Measurements from ENCODE around the gene U2SURP. TPM values are rescaled to one million over a fixed set of nuclear protein-coding genes. Genes with fewer than 3 reads are reported as not detected.
A peak's percentile ranks its signal among the peaks of the same experiment; 100 is the strongest.
"Not testable (repeated sequence)": the region's sequence is repeated elsewhere in the genome, so short reads cannot be mapped to it uniquely, and the experiment has no call there.

U2SURP gene
- total RNA-seq, 1 donor from 2014 or later: 75.8 TPM

GRCh38 chr3:142987707-142988106 is 13.7 kb upstream of the U2SURP start:
- intact Hi-C loops (cut with DNase I): loop anchor here (10.0 kb wide), 1 partner anchor 403 kb away; no protein-coding TSS in a partner anchor
- no peak for DNase-seq
- H3K27ac ChIP-seq: no peak overlapping the region
- no peaks in the 10 kb centered on the region for H3K9me3 ChIP-seq
- H3K27me3 ChIP-seq: no peaks in the 10 kb centered on the region
- no peaks in the 10 kb centered on the region for H3K36me3 ChIP-seq
- no peaks in the 10 kb centered on the region for H3K4me1 ChIP-seq
- no peak for TF ChIP-seq CTCF (IDR thresholded peaks at IDR 0.05)
- ATAC-seq: peak; percentile 50
- H3K4me3 ChIP-seq: no peak overlapping the region

- not testable (repeated sequence) for ATAC-seq
Measured at GRCh38 chr3:142988221-142988620, 13.1 kb upstream of the U2SURP start.

GRCh38 chr3:142988826-142989225 is 12.5 kb upstream of the U2SURP start:
- not testable (repeated sequence) for DNase-seq, ATAC-seq, H3K4me3 ChIP-seq, H3K27me3 ChIP-seq, H3K4me1 ChIP-seq, H3K9me3 ChIP-seq, H3K27ac ChIP-seq, H3K36me3 ChIP-seq
- intact Hi-C loops (cut with DNase I): loop anchor here (10.0 kb wide), 1 partner anchor 404 kb away; no protein-coding TSS in a partner anchor

More at GRCh38 chr3:142988221-142988620, 13.1 kb upstream of the U2SURP start:
- not testable (repeated sequence) for H3K4me3 ChIP-seq, DNase-seq, H3K4me1 ChIP-seq, H3K9me3 ChIP-seq, H3K36me3 ChIP-seq, H3K27ac ChIP-seq, H3K27me3 ChIP-seq
- intact Hi-C loops (cut with DNase I): loop anchor here (10.0 kb wide), 1 partner anchor 403 kb away; no protein-coding TSS in a partner anchor

GRCh38 chr3:142990721-142991120 is 10.6 kb upstream of the U2SURP start:
- Histone ChIP-seq H3K9me3 (no peaks in the 10 kb centered on the region), H3K27ac (no peak overlapping the region), H3K27me3 (no peaks in the 10 kb centered on the region), H3K4me3 (no peak overlapping the region), H3K4me1 (no peaks in the 10 kb centered on the region), H3K36me3 (no peaks in the 10 kb centered on the region)
- ATAC-seq: no peak
- DNase-seq: no peak
- no peak for TF ChIP-seq CTCF (IDR thresholded peaks at IDR 0.05)
- intact Hi-C loops (cut with DNase I): no loop called here

- Histone ChIP-seq H3K4me1 (no peaks in the 10 kb centered on the region), H3K27ac (no peak overlapping the region), H3K4me3 (no peak overlapping the region), H3K36me3 (no peaks in the 10 kb centered on the region), H3K27me3 (no peaks in the 10 kb centered on the region), H3K9me3 (no peaks in the 10 kb centered on the region)
- intact Hi-C loops (cut with DNase I): no loop called here
- ATAC-seq (no peak), DNase-seq (no peak)
- TF ChIP-seq CTCF (IDR thresholded peaks at IDR 0.05): no peak
Measured at GRCh38 chr3:142992323-142992722, 9.0 kb upstream of the U2SURP start.

GRCh38 chr3:142993958-142994442 is 7.4 kb upstream of the U2SURP start:
- intact Hi-C loops (cut with DNase I): no loop called here
- H3K9me3 ChIP-seq: no peaks in the 10 kb centered on the region
- H3K27me3 ChIP-seq: no peaks in the 10 kb centered on the region
- no peak overlapping the region for H3K27ac ChIP-seq
- no peaks in the 10 kb centered on the region for H3K4me1 ChIP-seq
- no peak overlapping the region for H3K4me3 ChIP-seq
- ATAC-seq: peak; percentile 92
- no peak for DNase-seq
- no peaks in the 10 kb centered on the region for H3K36me3 ChIP-seq
- TF ChIP-seq CTCF (IDR thresholded peaks at IDR 0.05): peak; percentile 69

- DNase-seq (no peak), ATAC-seq (no peak)
- no peaks in the 10 kb centered on the region for H3K9me3 ChIP-seq
- no peak for TF ChIP-seq CTCF (IDR thresholded peaks at IDR 0.05)
- no peaks in the 10 kb centered on the region for H3K36me3 ChIP-seq
- H3K4me1 ChIP-seq: peaks cover 5% of the 10 kb centered on the region
- intact Hi-C loops (cut with DNase I): no loop called here
- H3K27ac ChIP-seq: no peak overlapping the region
- H3K4me3 ChIP-seq: no peak overlapping the region
- no peaks in the 10 kb centered on the region for H3K27me3 ChIP-seq
Measured at GRCh38 chr3:142997330-142997729, 4.0 kb upstream of the U2SURP start.

Data from upper lobe of right lung (tissue), 1 donor.